Fibroblast of the aortic adventitia (primary cell): ENCODE results near the gene EPYC. TPM values are rescaled to one million over a fixed set of nuclear protein-coding genes. Genes with fewer than 3 reads are reported as not detected.

Experiments
- DNase-seq: peaks from one replicate; pipeline ENCODE4 v3.0.0-alpha.2; 2010; ENCODE audit warnings: low read depth
- H3K4me3 ChIP-seq: 2 replicates; pipeline ENCODE4 v1.5.1; 2011; ENCODE audit warnings: low read depth, mild to moderate bottlenecking, control low read depth, low read length, moderate library complexity
- CTCF ChIP-seq: IDR thresholded peaks from 2 replicates; pipeline ENCODE4 v1.5.1; 2011; ENCODE audit warnings: mild to moderate bottlenecking, low read length, control low read depth, inconsistent platforms; ENCODE audit not compliant: insufficient read depth
- total RNA-seq: library from RNA; depleted of rRNA; stranded (reverse); fragments of >200 nt; gene quantifications from 2 replicates; pipeline ENCODE4 v1.2.3, GENCODE V29; 2012; ENCODE audit warnings: low replicate concordance

The EPYC gene
- total RNA-seq, 1 donor = not detected

- no peak for DNase-seq
- no peak overlapping the region for H3K4me3 ChIP-seq
- no peak for TF ChIP-seq CTCF
These were observed 40.8 kb downstream of the EPYC start for GRCh38 chr12:90963946-90964345.

GRCh38 chr12:90961154-90961553 lies 43.6 kb downstream of the EPYC start:
- TF ChIP-seq CTCF = no peak
- no peak overlapping the region for H3K4me3 ChIP-seq
- no peak for DNase-seq

- peak; percentile 75 for DNase-seq
- no peak overlapping the region for H3K4me3 ChIP-seq
- peak; percentile 81 for TF ChIP-seq CTCF
These were observed 45.1 kb downstream of the EPYC start for GRCh38 chr12:90959538-90960139.

- H3K4me3 ChIP-seq = no peak overlapping the region
- TF ChIP-seq CTCF = peak; percentile 28
- peak; percentile 52 for DNase-seq
These were observed 45.7 kb downstream of the EPYC start for GRCh38 chr12:90959032-90959431.

GRCh38 chr12:90958347-90958746 lies 46.4 kb downstream of the EPYC start:
- DNase-seq = no peak
- no peak overlapping the region for H3K4me3 ChIP-seq
- TF ChIP-seq CTCF = no peak

GRCh38 chr12:90954921-90955320 lies 49.9 kb downstream of the EPYC start, which contains the start of gene CCER1:
Gene CCER1, minus strand, starts transcription at chr12:90955176. Its CDS starts 434 bp downstream, at chr12:90954742.
- no peak for DNase-seq
- H3K4me3 ChIP-seq = no peak within 1 kb of the TSS
- no peak for TF ChIP-seq CTCF

GRCh38 chr12:90954428-90954827 lies 50.3 kb downstream of the EPYC start:
- no peak for TF ChIP-seq CTCF

More at GRCh38 chr12:90954428-90954827, 50.3 kb downstream of the EPYC start:
- no peak overlapping the region for H3K4me3 ChIP-seq
- DNase-seq = no peak
